HG02852 (cell line): ENCODE results near the gene IFNGR1.

ENCODE experiments used
- ATAC-seq: cut with Tn5 transposase; IDR thresholded peaks from one replicate; pipeline ENCODE4 v1.9.1; 2021; ENCODE audit warnings: mild to moderate bottlenecking, moderate library complexity; ENCODE audit not compliant: unreplicated experiment

The IFNGR1 gene

DNA sequence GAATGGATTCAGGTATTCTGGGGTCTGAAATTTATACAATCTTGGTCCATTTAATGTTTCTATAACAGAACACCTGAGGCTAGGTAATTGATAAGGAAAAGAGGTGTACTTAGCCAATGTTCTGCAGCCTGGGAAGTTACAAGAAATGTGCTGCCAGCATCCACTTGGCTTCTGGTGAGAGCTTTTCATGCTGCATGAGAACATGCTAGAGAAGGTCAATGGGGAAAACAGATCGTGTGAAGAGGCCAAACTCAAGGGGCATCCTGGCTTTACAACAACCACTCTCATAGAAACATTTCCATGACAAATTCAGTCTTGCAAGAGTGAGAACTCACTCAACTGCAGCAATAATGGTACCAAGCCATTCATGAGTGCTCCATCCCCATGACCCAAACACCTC, 62.5 kb downstream of the IFNGR1 start:
- no peak for ATAC-seq

DNA sequence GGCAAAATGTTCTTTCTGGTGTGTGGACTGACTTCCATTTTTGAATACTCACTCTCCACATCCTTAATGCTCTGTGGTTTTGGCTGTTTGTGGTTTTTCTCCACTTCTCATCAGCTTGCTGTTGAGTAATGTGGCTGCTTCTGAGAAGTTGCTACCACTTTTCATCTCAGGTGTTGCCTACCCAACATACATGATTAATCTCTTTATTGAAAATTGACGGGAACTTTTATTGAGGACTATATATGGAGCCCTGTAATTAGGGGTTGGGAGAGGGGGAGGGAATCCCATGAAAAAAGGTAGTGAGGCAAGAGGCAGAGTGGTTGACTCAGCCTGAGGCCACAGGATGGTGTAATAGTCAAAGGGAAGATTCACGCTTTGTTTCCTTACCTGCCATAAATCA, 63.4 kb downstream of the IFNGR1 start:
- ATAC-seq, result peak; percentile 74

DNA sequence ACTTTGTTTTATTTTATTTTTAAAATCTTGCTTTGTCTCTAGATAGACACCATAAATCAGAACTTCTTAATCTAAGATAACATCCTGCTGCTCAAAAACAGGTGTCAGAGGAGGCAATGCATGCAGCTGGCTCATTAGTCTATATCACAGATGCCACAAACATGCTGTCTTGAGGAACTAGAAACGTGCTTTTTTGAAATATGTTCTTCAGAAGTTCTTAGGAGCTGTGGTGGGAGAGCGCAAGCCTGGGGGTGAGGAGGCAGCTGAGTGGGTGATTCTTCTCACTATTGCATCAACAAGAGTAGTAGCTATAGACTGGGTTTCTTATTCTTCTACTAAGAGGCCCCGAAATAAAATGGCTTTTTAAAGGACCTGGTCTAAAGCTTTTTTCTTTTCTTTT, 69.1 kb downstream of the IFNGR1 start:
- no peak for ATAC-seq

DNA sequence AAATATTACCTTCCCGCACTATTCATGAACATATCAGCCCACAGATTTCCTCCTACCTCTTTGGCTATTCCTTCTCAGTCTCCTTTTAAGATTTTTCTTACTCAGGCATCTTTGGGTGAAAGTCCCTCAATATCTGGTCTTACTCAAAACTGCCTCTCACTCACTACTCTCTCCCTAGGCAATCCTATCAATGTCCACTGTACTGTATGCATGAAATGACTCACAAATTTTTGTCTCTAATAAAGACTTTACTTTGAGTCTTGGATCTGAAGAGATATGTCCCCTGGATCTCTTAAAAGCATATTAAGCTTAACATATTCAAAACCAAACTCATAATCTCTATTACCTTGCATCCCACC, 70.2 kb downstream of the IFNGR1 start:
- no peak for ATAC-seq

DNA sequence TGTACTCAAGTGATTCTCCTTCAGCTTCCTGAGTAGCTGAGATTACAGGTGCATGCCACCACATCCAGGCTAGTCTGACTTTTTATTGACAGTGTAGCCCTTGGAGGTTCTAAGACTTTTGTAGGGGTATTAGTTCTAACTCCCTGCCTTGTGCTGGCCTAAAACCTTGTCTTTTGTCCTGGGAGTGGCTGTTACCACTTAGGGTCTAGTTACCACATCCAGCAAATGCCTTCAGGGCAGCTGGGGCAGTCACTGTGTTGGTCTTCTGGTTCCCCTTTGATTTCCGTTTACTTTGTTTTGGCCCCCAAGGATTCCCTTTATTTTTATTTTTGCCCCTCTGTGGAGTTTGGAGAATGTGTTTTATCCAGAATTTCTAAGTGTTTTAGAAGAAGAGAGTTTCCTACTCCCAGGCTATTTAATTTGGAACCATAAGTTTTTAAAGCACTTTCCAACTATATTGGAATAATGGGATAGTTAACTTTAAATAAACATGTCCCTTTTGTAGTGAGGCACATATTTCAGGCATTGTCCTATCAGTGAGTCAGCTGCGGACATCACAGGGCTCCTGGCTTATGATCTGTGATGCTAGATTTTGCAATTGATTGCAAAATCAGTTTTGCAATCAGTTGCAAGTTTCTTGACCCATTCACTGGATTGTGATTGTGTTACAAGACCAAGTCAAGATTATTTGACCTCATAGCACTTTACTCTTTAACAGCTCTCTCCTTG, 70.7 kb downstream of the IFNGR1 start:
- no peak for ATAC-seq
